GM21447 (cell line): Measurements from ENCODE around the gene URM1.

Source experiments
- ATAC-seq: cut with Tn5 transposase; IDR thresholded peaks from one replicate; pipeline ENCODE4 v1.9.1; 2021; ENCODE audit not compliant: unreplicated experiment

Gene URM1

DNA sequence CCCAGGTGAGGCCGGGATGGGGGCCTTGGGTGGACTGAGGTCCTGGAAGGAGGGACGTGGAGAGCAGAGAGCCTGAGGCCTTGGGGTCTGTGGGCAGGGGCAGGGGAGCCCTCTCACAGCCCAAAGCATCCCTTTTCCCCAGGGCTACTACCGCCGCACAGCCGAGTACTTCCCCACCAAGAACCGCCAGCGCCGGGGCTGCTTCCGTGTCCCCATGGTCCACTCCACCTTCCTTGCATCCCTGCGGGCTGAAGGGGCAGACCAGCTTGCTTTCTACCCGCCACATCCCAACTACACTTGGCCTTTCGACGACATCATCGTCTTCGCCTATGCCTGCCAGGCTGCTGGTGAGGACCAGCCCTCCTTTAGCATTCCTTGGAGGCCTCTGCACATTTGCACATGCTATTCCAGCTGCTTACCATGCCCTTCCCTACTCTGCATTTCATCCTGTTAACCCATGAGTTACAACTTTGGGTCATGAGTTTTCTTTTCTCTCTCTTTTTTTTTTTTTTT lies 53.1 kb downstream of the URM1 start:
- no peak for ATAC-seq

- no peak for ATAC-seq
Observed at GRCh38 chr9:128428644-128429512, 57.7 kb downstream of the URM1 start.

GRCh38 chr9:128429513-128430086 lies 58.4 kb downstream of the URM1 start:
- ATAC-seq, result no peak

DNA sequence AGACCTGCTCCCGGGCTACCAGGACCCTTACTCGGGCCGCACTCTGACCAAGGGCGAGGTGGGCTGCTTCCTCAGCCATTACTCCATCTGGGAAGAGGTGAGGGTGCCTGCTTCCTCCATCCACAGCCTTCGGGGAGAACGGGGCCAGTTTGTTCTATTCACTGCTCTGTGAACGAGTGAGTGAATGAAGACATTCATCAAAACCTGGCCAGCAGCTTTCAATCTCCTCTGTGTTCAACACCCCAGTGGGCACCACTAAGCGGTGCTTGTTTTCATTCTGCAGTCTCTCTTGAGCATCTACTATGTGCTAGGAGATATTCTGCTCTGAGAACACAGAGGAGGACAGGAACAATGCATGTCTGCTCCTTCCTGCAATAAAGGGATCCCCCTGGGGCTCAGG lies 60.0 kb downstream of the URM1 start:
- no peak for ATAC-seq

DNA sequence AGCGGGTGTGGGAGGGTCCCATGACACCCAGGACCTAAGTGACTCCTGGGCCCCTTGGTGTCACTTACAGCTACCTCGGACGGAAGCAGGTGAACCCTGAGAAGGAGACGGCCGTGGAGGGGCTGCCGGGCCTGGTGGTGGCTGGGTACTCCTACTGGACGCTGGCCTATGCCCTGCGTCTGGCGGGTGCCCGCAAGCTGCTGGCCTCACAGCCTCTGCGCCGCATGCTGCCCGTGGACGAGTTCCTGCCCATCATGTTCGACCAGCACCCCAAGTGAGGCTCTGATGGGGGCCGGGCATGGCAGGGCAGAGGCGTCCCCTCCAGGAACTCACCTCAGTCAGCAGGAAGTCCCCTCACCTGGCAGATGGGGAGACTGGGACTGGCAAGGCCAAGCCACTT lies 63.2 kb downstream of the URM1 start:
- no peak for ATAC-seq

GRCh38 chr9:128435611-128436010 lies 64.4 kb downstream of the URM1 start:
- ATAC-seq, result no peak

DNA sequence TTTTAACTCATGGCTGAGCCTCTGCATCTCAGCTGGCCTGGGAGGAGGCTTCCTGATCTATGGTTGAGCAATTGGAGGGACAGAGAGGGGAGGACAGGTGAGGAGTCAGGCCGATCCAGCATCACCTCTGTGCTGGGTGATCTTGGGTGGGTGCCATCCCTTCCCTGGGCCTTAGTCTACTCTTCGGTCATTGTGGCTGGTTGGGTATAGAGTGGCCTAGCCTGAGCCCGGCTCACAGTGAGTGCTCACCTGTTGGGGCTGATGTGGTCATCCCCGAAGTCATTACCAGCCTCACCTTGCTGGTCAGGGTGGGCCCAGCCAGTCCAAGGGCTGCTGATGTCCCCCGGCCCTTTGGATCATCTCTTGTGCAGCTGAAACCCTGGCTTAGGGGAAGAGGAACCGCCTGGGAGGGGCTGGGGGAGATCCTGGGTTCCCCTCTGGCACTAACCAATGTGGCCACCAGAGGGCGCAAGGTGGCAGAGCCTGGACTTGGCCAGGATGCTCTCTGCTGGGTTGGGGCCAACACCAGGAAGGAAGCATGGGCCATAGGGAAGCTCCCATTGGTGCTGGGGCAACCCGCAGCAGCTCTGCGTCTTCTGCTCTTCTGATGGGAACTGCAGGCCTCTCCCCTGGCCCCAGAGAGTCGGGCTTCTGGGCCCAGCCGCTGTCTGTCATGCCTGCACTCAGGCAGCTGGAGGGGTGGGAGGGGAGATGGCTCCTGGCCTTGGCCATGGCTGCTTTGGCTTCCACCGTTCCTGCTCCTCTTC lies 67.4 kb downstream of the URM1 start:
- no peak for ATAC-seq

GRCh38 chr9:128439273-128439672 lies 68.1 kb downstream of the URM1 start:
- ATAC-seq, result no peak
